ENCODE results near the gene SPRR4. TPM values are rescaled to one million over a fixed set of nuclear protein-coding genes. Genes with fewer than 3 reads are reported as not detected.

Gene SPRR4
- polyA plus RNA-seq, 1 of the 3 experiments (the other 2 are of a cell fraction), result not detected

DNA sequence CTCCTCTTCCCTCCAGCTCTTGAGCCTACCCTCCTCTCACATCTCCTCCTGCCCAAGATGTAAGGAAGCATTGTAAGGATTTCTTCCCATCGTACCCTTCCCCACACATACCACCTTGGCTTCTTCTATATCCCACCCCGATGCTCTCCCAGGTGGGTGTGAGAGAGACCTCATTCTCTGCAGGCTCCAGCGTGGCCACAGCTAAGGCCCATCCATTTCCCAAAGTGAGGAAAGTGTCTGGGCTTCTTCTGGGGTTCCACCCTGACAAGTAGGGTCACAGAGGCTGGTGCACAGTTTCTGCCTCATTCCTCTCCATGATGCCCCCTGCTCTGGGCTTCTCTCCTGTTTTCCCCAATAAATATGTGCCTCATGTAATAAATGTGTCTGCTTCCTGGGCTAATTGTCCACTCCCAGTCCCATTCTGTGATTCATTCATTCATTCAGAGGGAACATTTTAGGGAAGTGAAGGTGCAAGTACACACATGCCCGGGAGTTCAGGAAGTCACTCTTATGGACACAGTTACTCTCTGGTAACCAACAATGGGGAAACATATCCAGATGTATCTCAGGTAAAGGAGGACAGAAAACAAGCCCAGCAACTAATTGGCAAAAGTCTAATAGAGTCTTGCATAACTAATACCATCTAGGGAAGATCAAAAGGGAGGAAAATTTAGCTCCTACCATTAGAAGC lies 1.9 kb downstream of the SPRR4 start:
- no peaks in the 10 kb centered on the region for H3K36me3 ChIP-seq (replicated peaks in 1 of 2; ENCODE audit: control insufficient read depth in 1 of 2, insufficient read depth in 2 of 2, low read length in 1 of 2)
- WGBS (ENCODE audit: low lambda C conversion rate), result 5% methylated on average over 4 of the region's 4 CpGs
- CTCF ChIA-PET, result no interaction called here

DNA sequence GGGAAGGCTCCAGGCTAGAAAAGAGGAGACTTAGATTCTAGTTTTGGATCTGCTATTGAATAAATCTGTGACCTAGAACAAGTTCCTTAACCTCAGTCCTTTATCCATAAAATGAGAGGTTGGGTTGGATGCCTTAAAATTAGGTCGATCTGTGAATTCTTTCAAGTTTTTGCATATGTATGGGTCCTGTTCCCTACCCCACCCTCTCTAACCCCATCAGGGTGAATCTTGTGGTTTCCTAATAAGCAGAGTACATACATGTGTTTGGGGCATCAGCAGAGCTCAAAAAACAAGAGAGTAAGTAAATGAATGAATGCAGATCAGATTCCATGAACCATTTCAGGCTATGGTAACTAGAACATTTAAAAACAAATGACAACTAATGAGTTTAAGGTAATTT lies 6.2 kb downstream of the SPRR4 start:
- Histone ChIP-seq H3K9me2 (no peaks in the 10 kb centered on the region), H3K4me1 (ENCODE audit: control insufficient read depth in 1 of 2, insufficient read depth in 2 of 2, low read depth in 1 of 2, low read length in 1 of 2) (no peaks in the 10 kb centered on the region), H3K27ac (ENCODE audit: low read depth in 2 of 2, low read length in 1 of 2) (no peak overlapping the region), H2AFZ (ENCODE audit: low read depth) (no peak overlapping the region), H3K27me3 (ENCODE audit: insufficient read depth) (0 out of 2 replicates have a peak, but pooled peaks cover 6% of the 10 kb centered on the region), H3K4me3 (ENCODE audit: low read depth in 2 of 2, low read length in 1 of 2) (no peak overlapping the region), H3K36me3 (replicated peaks in 1 of 2; ENCODE audit: control insufficient read depth in 1 of 2, insufficient read depth in 2 of 2, low read length in 1 of 2) (no peaks in the 10 kb centered on the region), H3K79me2 (ENCODE audit: insufficient read depth) (no peaks in the 10 kb centered on the region), H3K9me3 (no peaks in the 10 kb centered on the region), H3F3A (replicated peaks; ENCODE audit: insufficient read depth) (no peaks in the 10 kb centered on the region), H3K9ac (no peak overlapping the region), H3K4me2 (no peak overlapping the region), H4K20me1 (ENCODE audit: insufficient read depth) (no peaks in the 10 kb centered on the region)
- ChIA-PET CTCF (no interaction called here), POLR2A (no interaction called here)
- 5% methylated on average over 1 of the region's 1 CpG for whole genome bisulfite sequencing (ENCODE audit: low lambda C conversion rate)
- DNase-seq, result no peak
- TF ChIP-seq RAD21 (IDR thresholded peaks at IDR 0.05; ENCODE audit: low read length) (no peak), MXI1 (IDR thresholded peaks at IDR 0.05; ENCODE audit: low read depth, low read length) (no peak), EP300 (IDR thresholded peaks at IDR 0.05; ENCODE audit: borderline replicate concordance in 1 of 2, low read depth in 1 of 2, low read length in 1 of 2) (no peak), FOSL2 (IDR thresholded peaks at IDR 0.05; ENCODE audit: borderline replicate concordance, low read depth) (no peak), YY1 (IDR thresholded peaks at IDR 0.05; ENCODE audit: low read depth) (no peak), SMC3 (IDR thresholded peaks at IDR 0.05; ENCODE audit: low read depth, low read length) (no peak), RXRA (IDR thresholded peaks at IDR 0.05; ENCODE audit: borderline replicate concordance, low read depth) (no peak), ELF1 (IDR thresholded peaks at IDR 0.05) (no peak), SIN3A (IDR thresholded peaks at IDR 0.05; ENCODE audit: borderline replicate concordance, low read depth, low read length) (no peak), CHD2 (IDR thresholded peaks at IDR 0.05; ENCODE audit: low read length, partially characterized antibody) (no peak), JUND (IDR thresholded peaks at IDR 0.05) (no peak)

More for the DNA sequence above, 1.9 kb downstream of the SPRR4 start:
- Histone ChIP-seq H3F3A (replicated peaks; ENCODE audit: insufficient read depth) (no peaks in the 10 kb centered on the region), H3K4me1 (ENCODE audit: control insufficient read depth in 1 of 2, insufficient read depth in 2 of 2, low read depth in 1 of 2, low read length in 1 of 2) (no peaks in the 10 kb centered on the region), H3K4me2 (no peak overlapping the region), H3K27me3 (ENCODE audit: insufficient read depth) (peaks cover 6% of the 10 kb centered on the region; the same call in 1 of the 2 replicates), H3K9me2 (no peaks in the 10 kb centered on the region), H3K9me3 (no peaks in the 10 kb centered on the region), H2AFZ (ENCODE audit: low read depth) (no peak overlapping the region), H4K20me1 (ENCODE audit: insufficient read depth) (no peaks in the 10 kb centered on the region), H3K9ac (no peak overlapping the region), H3K79me2 (ENCODE audit: insufficient read depth) (no peaks in the 10 kb centered on the region), H3K27ac (ENCODE audit: low read depth in 2 of 2, low read length in 1 of 2) (no peak overlapping the region), H3K4me3 (ENCODE audit: low read depth in 2 of 2, low read length in 1 of 2) (no peak overlapping the region)
- POLR2A ChIA-PET, result no interaction called here
- TF ChIP-seq, protein P1, sequence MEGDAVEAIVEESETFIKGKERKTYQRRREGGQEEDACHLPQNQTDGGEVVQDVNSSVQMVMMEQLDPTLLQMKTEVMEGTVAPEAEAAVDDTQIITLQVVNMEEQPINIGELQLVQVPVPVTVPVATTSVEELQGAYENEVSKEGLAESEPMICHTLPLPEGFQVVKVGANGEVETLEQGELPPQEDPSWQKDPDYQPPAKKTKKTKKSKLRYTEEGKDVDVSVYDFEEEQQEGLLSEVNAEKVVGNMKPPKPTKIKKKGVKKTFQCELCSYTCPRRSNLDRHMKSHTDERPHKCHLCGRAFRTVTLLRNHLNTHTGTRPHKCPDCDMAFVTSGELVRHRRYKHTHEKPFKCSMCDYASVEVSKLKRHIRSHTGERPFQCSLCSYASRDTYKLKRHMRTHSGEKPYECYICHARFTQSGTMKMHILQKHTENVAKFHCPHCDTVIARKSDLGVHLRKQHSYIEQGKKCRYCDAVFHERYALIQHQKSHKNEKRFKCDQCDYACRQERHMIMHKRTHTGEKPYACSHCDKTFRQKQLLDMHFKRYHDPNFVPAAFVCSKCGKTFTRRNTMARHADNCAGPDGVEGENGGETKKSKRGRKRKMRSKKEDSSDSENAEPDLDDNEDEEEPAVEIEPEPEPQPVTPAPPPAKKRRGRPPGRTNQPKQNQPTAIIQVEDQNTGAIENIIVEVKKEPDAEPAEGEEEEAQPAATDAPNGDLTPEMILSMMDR (IDR thresholded peaks at IDR 0.05), result no peak
- no peak for TF ChIP-seq TCF12 (IDR thresholded peaks at IDR 0.05)
- no peak for TF ChIP-seq SIN3A (IDR thresholded peaks at IDR 0.05; ENCODE audit: borderline replicate concordance, low read depth, low read length)
- TF ChIP-seq MEF2A (IDR thresholded peaks at IDR 0.05; ENCODE audit: borderline replicate concordance, low read depth), result no peak
- no peak for DNase-seq

Measured in SK-N-SH (cell line).